ENCODE results near the gene FBXL7.

The FBXL7 gene

DNA sequence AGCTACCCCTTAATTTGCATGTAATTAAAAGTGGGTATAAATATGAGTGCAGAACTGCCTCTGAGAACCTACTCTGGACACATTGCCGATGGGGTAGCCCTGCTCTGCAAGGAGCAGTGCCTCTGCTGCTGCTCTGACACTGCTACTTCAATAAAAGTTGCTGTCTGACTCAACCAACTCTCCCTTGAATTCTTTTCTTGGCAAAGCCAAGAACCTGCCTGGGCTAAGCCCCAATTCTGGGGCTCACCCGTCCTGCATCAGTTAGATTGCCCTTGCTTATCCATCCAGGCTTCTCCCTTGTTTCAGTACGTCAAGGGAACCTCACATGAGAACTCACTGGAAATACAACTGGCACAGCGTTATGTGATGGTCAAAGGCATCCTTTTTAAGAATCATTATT, 44.1 kb downstream of the FBXL7 start:
- DNase-seq (ENCODE audit: low spot score) = no peak

DNA sequence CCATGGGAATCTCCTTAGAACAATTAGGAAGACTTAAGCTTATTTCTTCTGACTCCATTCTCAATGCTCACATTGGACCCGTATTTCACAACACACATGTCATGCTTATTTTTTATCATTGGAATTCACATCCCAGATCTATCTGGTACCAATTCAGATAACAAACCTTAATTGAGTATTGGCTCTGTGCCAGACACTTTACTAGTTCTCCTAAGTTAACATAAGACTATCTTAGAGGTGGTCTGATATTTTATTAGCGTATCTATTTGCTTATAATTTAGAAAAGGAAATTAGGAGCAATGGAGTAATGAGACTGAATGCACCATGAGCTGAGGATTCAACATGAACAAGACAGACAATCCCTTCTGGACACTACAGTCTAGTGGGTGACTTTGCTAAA, 45.1 kb downstream of the FBXL7 start:
- DNase-seq (ENCODE audit: low spot score) = no peak

DNA sequence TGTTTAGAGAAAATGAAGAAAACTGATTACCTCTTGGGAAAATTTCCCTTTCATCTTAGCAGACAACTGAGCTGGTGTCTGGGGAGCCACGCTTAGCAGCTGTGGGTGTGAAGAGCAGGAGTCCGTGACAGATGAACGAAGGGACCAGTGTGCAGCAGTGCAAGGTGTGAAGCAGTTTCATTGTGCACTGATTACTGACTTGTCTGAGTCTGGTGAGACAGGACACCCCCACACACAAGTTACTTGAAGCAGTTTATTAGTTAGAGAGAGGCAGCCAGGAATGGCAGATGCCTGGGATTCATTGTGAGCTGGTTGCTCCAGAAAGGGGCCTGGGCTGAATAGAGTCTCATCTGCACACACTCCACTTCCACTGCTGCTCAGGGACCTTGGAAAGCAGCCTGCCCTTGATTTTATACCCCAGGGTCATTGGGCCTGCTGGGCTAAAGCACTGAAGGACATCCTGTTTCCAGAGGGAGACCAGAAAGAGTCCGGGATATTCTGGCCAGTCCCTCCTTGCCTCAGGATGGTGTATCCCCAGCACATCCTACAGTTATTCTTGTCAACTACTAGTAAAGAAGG, 47.4 kb downstream of the FBXL7 start:
- DNase-seq (ENCODE audit: low spot score) = no peak

DNA sequence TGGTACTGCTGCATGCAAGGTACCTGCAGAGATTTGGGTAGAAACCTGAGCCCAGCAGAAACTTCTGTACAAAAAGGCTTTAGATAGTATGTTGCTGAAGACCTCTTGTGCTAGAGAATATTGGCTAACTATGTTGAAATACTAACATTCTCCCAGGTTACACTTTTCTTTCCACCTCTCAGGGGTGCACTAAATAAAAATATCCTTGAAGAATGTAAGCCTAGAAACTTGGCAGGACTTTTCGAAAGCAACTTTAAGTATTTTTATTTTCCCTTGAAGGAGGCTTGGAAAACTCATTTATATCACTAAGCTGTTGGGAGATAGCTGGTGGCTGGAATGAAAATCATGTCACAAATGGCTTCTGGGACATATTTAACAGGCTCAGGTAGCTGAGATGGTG, 50.0 kb downstream of the FBXL7 start:
- no peak for DNase-seq (ENCODE audit: low spot score)

DNA sequence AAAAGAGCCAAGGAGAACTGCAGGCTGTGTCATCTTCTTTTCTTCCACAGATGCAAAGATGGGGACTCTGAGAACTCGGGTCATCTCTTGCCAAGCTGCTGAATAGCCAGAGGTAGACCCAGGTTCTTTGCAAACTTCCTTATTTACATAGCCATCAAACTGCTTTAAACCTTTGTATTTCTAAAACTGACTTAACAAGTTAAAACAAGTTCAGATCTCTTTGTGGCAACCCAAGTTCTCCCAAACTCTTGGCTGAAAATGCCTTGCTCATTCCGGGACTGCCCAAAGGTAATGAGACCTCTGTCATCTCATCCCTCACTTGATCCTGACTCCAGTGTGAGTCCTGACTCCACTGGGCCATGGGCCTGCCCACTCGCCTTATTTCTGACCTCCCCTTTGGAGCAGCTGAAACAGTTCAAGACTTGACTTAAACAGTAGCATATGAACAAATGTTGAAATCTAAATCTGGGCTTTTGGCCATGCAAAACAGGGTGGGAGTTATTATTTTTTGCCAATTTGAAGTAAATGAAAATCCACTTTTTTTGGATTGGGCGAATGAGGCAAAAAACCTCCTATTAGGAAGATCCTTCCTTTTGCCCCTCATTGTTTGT, 50.6 kb downstream of the FBXL7 start:
- DNase-seq (ENCODE audit: low spot score) = no peak

DNA sequence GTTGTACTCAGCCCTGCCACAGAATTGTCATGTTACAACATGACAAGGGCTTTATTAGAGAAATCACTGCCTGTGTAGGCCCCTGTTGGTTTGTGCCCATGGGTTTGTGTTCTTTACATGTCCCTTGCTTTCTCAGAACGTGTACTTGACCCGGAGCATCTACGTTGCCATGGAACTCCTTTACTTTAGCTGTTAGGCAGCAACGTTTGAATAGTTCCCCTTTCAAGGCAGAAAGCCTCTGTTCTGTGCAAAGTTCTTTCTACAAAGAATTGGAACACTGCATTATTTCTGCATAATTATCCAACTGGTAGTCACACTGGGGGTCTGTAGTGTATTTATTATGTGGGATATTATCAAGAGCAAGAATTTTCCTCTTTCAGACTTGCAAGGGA, 51.1 kb downstream of the FBXL7 start:
- DNase-seq (ENCODE audit: low spot score) = no peak

DNA sequence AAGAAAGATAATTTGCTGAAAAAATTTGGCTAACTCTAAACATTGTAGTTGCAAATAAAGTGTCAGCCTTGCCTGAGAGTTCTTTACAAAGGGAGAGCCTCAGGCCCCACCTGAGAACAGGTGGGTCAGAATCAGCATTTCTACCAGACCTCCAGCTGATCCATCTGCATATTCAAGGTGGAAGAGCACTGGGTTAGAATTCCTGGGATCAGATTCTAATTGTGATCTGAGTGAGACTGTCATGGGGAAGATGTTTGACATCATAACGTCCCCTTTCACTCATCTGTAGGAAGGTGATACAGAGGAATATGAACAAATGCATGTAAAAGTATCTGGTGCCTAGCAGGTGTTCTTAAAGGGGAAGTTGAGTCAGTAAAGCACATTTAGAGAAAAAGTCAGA, 54.6 kb downstream of the FBXL7 start:
- DNase-seq (ENCODE audit: low spot score) = no peak

DNA sequence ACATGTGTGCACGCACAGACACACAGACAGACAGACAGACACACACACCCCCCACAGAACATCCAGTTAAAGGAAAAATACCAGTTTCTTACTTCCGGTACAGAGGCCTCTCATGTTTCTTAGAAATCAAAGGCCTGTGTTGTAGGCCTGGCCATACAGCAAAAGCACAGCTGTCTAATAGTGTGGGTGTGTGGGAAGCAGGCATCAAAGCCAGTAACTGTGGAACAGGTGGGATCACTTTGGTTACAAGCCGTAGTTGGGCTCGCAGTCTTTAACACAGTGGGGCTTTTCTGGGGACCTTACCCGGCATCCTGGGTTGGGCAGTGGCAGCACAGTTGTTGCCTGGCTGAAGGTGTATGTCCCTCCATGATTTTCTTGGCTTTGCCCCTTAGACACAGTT, 55.2 kb downstream of the FBXL7 start:
- DNase-seq (ENCODE audit: low spot score) = no peak

DNA sequence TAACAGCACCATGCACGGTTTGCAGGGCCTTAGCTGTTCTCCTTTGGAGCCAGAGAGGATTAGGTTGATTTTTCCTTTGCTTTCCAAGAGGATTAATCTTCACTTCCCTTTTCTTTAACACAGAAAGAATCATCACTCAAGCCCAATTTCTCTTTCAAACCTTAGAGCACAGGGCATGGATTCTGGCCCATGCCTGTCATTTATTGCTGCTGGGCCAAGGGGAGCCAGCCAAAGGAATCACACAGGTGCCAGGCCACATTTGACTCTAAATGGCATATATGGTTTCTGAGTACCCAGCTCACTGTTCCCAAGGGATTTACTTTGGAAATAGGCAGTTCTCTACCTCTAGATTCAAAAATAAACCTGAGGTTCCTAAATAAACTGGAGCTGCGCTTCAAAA, 58.3 kb downstream of the FBXL7 start:
- no peak for DNase-seq (ENCODE audit: low spot score)

DNA sequence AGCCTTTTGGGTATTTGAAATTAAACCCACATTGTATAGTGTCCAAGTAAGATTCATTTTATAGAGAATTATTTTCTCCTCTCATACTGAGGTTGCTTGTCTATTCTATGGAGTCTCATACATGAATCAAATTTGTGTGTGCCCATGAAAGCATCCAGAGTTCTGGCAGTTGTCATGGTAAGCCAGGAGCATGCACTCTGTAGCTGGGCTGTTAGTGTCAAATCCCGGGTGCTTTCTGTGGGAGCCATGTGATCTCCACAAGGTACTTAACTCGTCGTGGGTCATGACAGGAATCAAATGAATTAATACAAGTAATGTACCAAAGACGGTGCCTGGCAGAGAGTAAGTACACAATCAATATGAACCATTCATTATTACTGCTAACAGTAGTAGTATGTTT, 58.7 kb downstream of the FBXL7 start:
- DNase-seq (ENCODE audit: low spot score) = no peak

DNA sequence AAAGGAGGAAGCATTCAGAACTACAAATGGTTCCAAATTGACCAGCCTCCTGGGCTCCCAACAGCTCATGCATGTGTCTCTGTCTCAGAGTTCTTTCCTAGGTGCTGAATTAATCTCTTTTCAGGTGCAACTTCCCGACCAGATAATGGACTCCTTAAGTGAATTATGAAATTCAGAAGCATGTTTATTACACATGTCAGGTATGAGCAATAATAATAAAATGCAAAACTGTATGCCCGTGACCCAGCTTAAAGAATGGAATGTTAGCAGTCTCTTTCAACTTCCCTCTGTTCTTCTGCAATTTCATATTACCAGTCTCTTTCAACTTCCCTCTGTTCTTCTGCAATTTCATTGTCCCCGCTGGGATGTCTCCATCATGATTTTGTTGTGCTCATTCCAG, 60.4 kb downstream of the FBXL7 start:
- no peak for DNase-seq (ENCODE audit: low spot score)

DNA sequence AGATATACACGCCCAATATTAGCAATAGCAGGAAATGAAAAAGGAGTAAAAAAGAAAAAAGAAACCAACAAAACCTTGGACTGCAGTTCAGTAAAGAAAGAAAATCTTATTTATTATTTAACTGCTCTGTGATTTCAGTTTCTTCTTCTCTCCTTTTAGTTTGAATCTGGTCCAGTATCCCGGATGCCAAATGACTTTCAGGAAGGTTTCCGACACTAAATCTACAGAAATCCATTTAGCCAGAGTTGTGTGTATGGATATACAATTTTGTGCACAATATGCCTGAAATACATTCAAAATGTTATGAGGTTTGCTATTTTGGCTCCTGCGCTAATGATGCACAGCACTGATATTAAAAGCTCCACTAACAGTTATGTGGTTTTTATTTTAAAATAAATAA, 64.5 kb downstream of the FBXL7 start:
- DNase-seq (ENCODE audit: low spot score) = no peak

DNA sequence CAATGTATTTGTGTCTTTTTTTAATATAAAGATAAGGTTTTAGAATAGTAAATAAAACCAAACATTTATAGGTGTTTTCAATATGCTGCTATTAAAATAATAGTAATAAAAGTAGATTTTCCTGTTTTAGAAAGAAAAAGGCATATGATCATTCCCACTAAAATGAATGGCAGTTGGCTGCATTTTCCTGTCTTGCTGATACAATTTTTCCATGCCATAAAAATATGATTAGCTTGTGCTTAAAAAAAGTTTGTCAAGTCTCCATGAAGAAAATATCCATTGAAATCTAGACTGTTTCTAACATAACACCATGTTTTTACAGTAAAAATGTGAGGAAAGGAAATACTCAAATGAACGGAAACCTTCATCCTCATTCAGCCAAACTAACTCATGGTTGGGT, 65.0 kb downstream of the FBXL7 start:
- DNase-seq (ENCODE audit: low spot score) = no peak

DNA sequence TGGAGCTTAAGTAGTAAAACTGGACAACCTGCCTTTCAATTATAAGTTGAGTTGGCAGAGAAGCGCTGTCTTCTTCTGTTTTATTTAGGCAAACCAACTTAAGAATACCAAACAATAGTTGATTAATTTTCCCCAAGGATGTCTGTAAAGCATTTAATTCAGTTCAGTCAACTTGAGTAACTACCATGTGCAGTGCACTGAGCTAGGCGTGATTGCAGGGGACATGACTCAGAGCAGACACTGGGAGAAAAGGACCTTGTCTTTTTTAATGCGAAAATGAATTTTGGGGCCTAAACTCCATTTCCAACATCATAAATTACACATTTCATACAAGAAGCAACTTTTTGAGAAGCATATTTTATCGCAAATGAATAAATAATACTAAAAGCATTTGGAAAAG, 66.3 kb downstream of the FBXL7 start:
- DNase-seq (ENCODE audit: low spot score) = no peak

DNA sequence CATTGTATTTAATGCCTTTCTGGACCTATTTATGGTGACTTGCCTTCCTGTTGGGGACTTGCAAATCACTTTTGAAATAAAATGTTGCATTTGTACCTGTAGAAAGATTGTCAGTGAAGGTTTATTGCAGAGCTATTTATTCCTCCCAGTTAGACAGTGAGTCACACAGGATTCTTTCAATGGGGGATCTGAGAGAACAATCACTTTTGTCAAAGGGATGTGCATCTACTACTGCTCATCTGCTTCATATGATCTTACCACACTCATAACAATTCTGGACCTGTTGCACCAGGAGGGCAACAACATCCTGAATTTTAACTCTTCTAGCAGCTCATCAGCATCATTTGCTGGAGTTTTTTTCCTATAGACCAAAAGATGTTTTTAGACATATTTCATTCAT, 66.8 kb downstream of the FBXL7 start:
- DNase-seq (ENCODE audit: low spot score) = peak; percentile 45

DNA sequence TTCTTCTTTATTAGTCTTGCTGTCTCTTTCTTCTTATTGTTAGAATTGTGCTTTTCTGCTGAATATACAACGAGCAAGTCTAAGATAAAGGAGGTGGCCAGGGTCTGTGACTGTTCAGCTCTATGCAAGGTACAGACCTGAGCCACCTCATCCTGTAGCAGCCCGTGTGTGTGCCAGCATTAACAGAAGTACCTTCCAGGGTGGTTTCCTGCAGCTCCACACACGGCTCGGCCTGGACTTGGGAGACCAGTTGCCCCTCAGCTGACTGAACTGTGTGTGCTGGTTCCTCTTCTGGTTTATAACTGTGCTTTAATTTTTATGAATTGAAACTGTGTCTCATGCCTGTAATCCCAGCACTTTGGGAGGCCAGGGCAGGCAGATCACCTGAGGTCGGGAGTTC, 70.5 kb downstream of the FBXL7 start:
- no peak for DNase-seq (ENCODE audit: low spot score)

DNA sequence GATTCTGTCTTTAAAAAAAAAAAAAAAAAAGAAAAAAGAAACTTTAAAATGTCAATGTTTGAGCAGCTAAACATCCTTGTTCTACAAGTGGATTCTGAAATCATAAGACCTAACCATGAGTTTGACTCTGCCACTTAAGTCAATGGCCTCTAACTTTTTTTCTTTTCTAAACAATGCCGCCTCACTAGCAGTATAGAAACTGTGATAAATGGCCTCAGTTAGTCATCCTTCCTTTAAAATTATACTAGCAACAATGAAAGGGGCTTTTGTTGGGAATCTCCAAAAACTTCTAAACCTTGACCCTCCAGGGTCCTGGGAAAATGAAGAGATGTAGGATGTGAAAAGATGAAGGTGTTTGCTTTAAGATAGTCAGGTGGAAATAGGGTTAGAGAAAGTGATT, 71.1 kb downstream of the FBXL7 start:
- peak; percentile 40 for DNase-seq (ENCODE audit: low spot score)

DNA sequence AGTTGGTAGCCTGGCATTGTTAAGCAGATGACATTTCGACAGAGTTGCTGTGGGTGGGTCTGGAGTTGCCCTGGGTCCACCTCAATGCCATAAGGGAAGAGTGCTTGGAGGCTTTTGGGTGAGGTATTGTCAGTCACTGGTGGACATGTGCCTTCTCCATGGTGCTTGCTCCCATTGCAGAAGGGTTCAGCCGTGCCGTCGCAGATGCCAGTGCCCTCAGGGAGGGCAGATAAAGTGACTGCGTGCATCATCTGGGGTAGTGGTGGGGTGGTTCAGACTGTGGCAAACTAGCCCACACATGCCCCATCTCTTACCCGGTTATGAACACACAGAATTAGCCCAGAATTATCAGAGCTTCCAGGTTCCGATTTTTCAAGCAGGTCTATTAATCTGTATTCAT, 71.6 kb downstream of the FBXL7 start:
- DNase-seq (ENCODE audit: low spot score) = no peak

DNA sequence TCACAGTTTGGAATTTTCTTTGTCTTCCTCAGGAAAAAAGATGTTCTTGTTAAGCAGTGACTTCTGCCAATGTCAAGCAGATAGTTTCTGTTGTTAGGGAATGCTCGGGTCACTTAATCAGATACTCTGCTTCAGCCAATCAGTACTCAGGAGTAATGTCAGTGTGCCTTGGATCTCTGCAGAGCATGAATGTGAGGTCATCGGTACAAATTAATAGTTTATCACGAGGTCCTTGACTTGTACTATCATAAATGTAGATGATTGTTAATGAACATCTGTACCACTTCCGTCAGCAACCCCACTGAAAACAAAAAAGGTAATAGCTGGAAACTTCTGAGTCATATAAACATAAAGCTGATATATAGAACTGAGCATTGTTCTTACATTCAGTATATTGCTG, 73.6 kb downstream of the FBXL7 start:
- DNase-seq (ENCODE audit: low spot score) = peak; percentile 30

DNA sequence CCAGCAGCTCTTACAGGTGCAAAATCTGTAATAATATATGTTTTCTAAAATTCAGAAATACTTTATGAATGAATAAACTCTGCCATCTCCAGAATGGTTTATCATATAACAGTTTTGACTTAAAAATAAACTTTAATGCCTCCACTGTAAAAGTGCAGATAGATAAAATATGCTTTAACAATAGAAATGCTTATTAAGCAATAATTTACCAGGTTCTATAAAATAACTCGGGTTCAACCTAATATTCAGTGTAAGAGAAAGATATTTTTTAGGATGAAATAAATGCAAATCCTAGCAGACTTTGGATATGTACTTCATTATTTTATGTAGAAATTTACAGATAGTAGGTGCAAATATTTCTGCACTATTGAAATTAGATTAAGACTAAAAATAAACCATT, 74.1 kb downstream of the FBXL7 start:
- DNase-seq (ENCODE audit: low spot score) = no peak

DNA sequence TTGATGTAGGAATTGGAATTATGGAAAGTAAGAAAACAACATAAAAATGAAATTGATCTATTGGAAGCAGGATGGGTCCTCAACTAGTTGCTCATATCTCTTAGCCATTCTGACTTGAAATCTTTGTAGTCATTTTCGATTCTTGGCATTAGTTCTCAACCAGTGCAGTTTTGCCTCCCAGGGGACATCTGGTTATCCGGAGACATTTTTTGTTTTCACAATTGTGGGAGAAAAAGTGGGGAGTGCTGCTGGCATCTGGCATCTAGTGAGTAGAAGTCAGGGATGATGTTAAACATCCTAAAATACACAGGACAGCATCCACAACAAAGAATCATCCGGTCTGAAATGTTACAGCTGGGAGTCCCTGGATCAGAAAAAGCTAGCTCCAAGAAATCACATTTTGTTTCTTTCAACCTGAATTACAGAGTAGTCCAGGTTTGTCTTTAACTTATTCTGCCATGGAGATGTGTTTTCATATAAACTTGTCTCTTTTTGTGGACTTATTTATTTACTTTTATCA, 74.9 kb downstream of the FBXL7 start:
- no peak for DNase-seq (ENCODE audit: low spot score)

DNA sequence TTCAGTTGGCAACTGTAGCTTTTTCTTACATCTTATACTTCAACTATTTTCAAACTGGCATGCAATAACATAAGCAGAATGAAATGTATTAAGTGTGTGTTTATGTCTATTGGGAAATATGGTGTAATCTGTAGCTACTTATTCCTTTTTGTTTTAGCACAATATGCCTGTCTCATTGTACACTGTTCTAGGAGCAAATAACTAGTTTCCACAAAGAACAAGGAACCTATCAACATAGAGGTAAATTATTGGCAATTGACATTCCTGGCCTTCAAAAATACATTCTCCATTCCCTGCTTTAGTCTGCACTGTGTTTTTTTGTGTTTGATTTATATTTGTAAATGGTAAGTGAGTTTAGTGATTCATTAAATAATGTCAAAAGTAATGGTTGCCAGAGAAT, 75.7 kb downstream of the FBXL7 start:
- no peak for DNase-seq (ENCODE audit: low spot score)

DNA sequence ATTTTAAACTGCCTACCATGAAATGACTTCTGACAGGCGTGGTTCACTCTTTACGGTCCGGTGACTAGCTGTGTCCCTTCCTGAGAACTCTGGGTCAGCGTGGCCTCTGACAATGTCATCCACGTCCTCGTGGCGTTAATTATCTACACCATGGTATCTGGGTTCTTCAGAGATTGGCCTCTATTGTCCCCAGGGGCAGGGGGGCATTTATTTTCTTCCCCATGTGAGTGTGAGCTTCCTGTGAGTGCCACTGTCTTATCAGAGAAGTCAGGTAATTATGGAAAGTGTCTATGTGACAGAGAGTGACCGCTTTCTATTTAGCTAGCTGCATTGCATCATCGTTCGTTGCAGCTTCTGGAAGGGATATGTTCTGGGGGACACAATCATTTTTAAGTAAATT, 77.2 kb downstream of the FBXL7 start:
- no peak for DNase-seq (ENCODE audit: low spot score)

DNA sequence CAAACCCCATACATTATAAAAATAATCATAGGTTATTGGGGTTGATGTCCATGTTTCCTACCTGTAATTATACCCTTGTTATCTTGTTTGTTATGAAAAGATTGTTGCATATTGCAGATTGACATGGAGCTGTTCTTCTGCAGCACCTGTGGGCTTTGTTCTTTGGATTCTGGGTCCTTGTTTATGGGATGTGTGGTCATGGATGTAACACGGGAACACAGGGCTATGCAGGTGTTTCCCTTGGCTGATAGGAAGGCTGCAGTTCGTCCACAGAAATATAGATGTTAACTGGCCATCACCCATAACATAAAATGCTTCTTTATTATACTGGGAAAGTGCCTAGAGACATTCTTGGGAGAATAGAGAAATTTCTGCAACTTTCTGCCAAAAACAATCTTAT, 77.9 kb downstream of the FBXL7 start:
- DNase-seq (ENCODE audit: low spot score) = no peak

Data from COLO829 (cell line).